ENCODE results near the gene SRPK2. TPM values are rescaled to one million over a fixed set of nuclear protein-coding genes. Genes with fewer than 3 reads are reported as not detected.
A peak's percentile ranks its signal among the peaks of the same experiment; 100 is the strongest.
"Not testable (repeated sequence)": the region's sequence is repeated elsewhere in the genome, so short reads cannot be mapped to it uniquely, and the experiment has no call there.

SRPK2 gene
- total and polyA plus RNA-seq, 9 donors = 28.4 to 45.1 (median 34.8) TPM

DNA sequence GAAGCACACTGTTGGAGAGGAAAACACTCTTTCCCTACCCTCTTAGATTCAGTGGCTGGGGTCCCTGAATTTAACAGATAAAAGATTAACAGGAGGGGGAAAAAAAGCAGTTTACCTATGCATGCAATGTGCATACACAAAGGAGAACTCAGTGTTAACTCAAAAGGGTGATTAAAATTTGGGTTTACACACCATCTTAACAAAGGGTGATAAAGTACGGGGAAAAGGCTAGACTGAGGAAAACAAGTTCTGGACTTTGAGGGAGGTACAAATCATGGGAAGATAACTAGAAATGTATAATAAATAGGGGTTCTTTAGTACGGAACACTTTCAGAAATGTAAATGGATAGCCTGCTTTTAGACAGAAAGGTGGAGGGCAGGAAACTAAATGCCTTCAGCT, 83.1 kb downstream of the SRPK2 start:
- H3K9me3 ChIP-seq (replicated peaks; ENCODE audit: control insufficient read depth, low read depth, low read length) = peaks cover 2% of the 10 kb centered on the region
- no peak for DNase-seq
- H3K27ac ChIP-seq (ENCODE audit: low read length) = no peak overlapping the region
- no peaks in the 10 kb centered on the region for H3K36me3 ChIP-seq (ENCODE audit: control insufficient read depth, insufficient read depth, low read length)
- no CpG with 5 or more reads among the region's 2 CpGs for WGBS (ENCODE audit: insufficient coverage)
- H3K4me1 ChIP-seq (ENCODE audit: control insufficient read depth, insufficient read depth, low read length) = peaks cover 3% of the 10 kb centered on the region
- H3K4me3 ChIP-seq (ENCODE audit: low read length) = no peak overlapping the region
- no peaks in the 10 kb centered on the region for H3K27me3 ChIP-seq (ENCODE audit: control insufficient read depth, insufficient read depth, low read length)

GRCh38 chr7:105304040-105304895, 84.5 kb downstream of the SRPK2 start:
- Histone ChIP-seq H3K27me3 (ENCODE audit: control insufficient read depth, insufficient read depth, low read length) (no peaks in the 10 kb centered on the region), H3K27ac (ENCODE audit: low read length) (no peak overlapping the region), H3K9me3 (replicated peaks; ENCODE audit: control insufficient read depth, low read depth, low read length) (peaks cover 2% of the 10 kb centered on the region), H3K4me3 (ENCODE audit: low read length) (no peak overlapping the region), H3K36me3 (ENCODE audit: control insufficient read depth, insufficient read depth, low read length) (no peaks in the 10 kb centered on the region), H3K4me1 (ENCODE audit: control insufficient read depth, insufficient read depth, low read length) (no peaks in the 10 kb centered on the region)
- DNase-seq = no peak
- WGBS (ENCODE audit: insufficient coverage) = 67% methylated on average over 2 of the region's 5 CpGs

DNA sequence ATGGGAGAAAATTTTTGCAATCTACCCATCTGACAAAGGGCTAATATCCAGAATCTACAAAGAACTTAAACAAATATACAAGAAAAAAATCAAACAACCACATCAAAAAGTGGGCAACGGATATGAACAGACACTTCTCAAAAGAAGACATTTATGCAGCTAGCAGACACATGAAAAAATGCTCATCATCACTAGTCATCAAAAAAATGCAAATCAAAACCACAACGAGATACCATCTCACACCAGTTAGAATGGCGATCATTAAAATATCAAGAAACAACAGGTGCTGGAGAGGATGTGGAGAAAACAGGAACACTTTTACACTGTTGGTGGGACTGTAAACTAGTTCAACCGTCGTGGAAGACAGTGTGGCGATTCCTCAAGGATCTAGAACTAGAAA, 88.1 kb downstream of the SRPK2 start:
- H3K9me3 ChIP-seq (replicated peaks; ENCODE audit: control insufficient read depth, low read depth, low read length); H3K27me3 ChIP-seq (ENCODE audit: control insufficient read depth, insufficient read depth, low read length); H3K36me3 ChIP-seq (ENCODE audit: control insufficient read depth, insufficient read depth, low read length); H3K27ac ChIP-seq (ENCODE audit: low read length); H3K4me1 ChIP-seq (ENCODE audit: control insufficient read depth, insufficient read depth, low read length); H3K4me3 ChIP-seq (ENCODE audit: low read length); DNase-seq: not testable (repeated sequence)
- WGBS (ENCODE audit: insufficient coverage) = no CpG with 5 or more reads among the region's 6 CpGs

DNA sequence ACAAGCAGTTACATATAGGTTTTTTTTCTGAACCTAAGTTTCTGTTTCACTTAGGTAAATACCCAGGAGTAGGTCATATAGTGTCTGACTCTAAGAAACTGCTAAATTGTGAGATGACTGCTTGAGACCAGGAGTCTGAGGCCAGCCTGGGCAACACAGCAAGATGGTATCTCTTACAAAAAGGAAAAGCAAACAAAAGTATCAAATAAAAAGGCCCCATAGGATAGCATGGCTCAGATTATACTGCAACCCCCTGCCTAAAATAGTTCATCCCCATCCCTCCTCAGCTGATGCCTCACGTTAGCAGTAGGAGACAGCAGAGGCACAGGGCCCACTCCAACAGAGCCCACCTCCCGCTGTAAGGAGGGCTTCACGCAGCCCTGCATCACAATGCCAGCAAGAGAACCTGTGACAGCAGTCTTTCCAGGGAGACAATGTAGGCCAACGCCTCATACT, 90.3 kb downstream of the SRPK2 start:
- Histone ChIP-seq H3K36me3 (ENCODE audit: control insufficient read depth, insufficient read depth, low read length) (no peaks in the 10 kb centered on the region), H3K9me3 (replicated peaks; ENCODE audit: control insufficient read depth, low read depth, low read length) (peaks cover 2% of the 10 kb centered on the region), H3K4me3 (ENCODE audit: low read length) (no peak overlapping the region), H3K4me1 (ENCODE audit: control insufficient read depth, insufficient read depth, low read length) (no peaks in the 10 kb centered on the region), H3K27me3 (ENCODE audit: control insufficient read depth, insufficient read depth, low read length) (no peaks in the 10 kb centered on the region), H3K27ac (ENCODE audit: low read length) (no peak overlapping the region)
- DNase-seq = no peak
- 84% methylated on average over 4 of the region's 4 CpGs for WGBS (ENCODE audit: insufficient coverage)

- DNase-seq = no peak
- Histone ChIP-seq H3K36me3 (ENCODE audit: control insufficient read depth, insufficient read depth, low read length) (no peaks in the 10 kb centered on the region), H3K27me3 (ENCODE audit: control insufficient read depth, insufficient read depth, low read length) (no peaks in the 10 kb centered on the region), H3K27ac (ENCODE audit: low read length) (no peak overlapping the region), H3K9me3 (replicated peaks; ENCODE audit: control insufficient read depth, low read depth, low read length) (peaks cover 2% of the 10 kb centered on the region), H3K4me3 (ENCODE audit: low read length) (no peak overlapping the region), H3K4me1 (ENCODE audit: control insufficient read depth, insufficient read depth, low read length) (no peaks in the 10 kb centered on the region)
- no CpG with 5 or more reads among the region's 2 CpGs for WGBS (ENCODE audit: insufficient coverage)
These were observed 90.7 kb downstream of the SRPK2 start for GRCh38 chr7:105297985-105298384.

GRCh38 chr7:105297309-105297708, 91.4 kb downstream of the SRPK2 start:
- Histone ChIP-seq H3K9me3 (replicated peaks; ENCODE audit: control insufficient read depth, low read depth, low read length) (no peaks in the 10 kb centered on the region), H3K27me3 (ENCODE audit: control insufficient read depth, insufficient read depth, low read length) (no peaks in the 10 kb centered on the region), H3K36me3 (ENCODE audit: control insufficient read depth, insufficient read depth, low read length) (no peaks in the 10 kb centered on the region), H3K27ac (ENCODE audit: low read length) (no peak overlapping the region), H3K4me3 (ENCODE audit: low read length) (no peak overlapping the region), H3K4me1 (ENCODE audit: control insufficient read depth, insufficient read depth, low read length) (no peaks in the 10 kb centered on the region)
- WGBS (ENCODE audit: insufficient coverage) = 93% methylated on average over 3 of the region's 5 CpGs
- DNase-seq = no peak

- Histone ChIP-seq H3K4me1 (ENCODE audit: control insufficient read depth, insufficient read depth, low read length) (no peaks in the 10 kb centered on the region), H3K9me3 (replicated peaks; ENCODE audit: control insufficient read depth, low read depth, low read length) (no peaks in the 10 kb centered on the region), H3K36me3 (ENCODE audit: control insufficient read depth, insufficient read depth, low read length) (no peaks in the 10 kb centered on the region), H3K4me3 (ENCODE audit: low read length) (no peak overlapping the region), H3K27ac (ENCODE audit: low read length) (peak overlapping the region; percentile 10), H3K27me3 (ENCODE audit: control insufficient read depth, insufficient read depth, low read length) (no peaks in the 10 kb centered on the region)
- no peak for DNase-seq
These were observed 92.2 kb downstream of the SRPK2 start for GRCh38 chr7:105296491-105296890.

DNA sequence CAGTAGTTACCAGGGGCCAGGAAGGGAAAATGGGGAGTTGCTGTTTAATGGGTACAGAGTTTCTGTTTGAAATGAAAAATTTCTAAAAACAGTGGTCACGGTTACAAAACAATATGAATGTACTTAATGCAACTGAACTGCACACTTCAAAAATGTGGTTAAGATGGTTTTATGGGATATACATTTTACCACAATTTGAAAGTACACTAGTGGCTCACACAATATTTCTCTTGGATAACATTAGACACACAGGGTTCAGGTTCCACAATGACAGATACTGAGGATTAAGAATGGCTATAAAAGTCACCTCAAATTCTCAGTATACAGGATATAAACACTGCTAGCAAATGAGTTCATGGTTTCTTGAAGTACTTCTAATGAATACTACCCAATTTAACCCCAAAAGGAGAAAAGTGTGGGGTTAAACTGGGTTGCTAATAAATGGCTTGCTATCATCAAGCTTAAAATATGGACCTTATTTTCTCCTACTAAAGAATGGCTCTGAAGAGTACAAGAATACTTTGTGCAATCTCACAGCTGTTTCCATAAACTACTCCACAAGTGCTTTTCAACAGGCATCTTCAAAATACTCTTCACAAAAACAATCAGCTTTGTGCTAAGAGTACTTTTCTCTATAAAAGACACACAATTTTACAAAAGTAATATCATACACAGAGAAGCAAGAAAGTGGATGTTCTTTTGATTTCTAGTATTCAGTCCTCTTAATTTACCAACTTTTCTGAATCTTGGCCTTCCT, 92.9 kb downstream of the SRPK2 start:
- H3K27me3 ChIP-seq (ENCODE audit: control insufficient read depth, insufficient read depth, low read length) = no peaks in the 10 kb centered on the region
- no peak overlapping the region for H3K27ac ChIP-seq (ENCODE audit: low read length)
- H3K4me1 ChIP-seq (ENCODE audit: control insufficient read depth, insufficient read depth, low read length) = no peaks in the 10 kb centered on the region
- WGBS (ENCODE audit: insufficient coverage) = no CpG with 5 or more reads among the region's 1 CpG
- DNase-seq = peak; percentile 10
- H3K36me3 ChIP-seq (ENCODE audit: control insufficient read depth, insufficient read depth, low read length) = no peaks in the 10 kb centered on the region
- no peak overlapping the region for H3K4me3 ChIP-seq (ENCODE audit: low read length)
- H3K9me3 ChIP-seq (replicated peaks; ENCODE audit: control insufficient read depth, low read depth, low read length) = no peaks in the 10 kb centered on the region

DNA sequence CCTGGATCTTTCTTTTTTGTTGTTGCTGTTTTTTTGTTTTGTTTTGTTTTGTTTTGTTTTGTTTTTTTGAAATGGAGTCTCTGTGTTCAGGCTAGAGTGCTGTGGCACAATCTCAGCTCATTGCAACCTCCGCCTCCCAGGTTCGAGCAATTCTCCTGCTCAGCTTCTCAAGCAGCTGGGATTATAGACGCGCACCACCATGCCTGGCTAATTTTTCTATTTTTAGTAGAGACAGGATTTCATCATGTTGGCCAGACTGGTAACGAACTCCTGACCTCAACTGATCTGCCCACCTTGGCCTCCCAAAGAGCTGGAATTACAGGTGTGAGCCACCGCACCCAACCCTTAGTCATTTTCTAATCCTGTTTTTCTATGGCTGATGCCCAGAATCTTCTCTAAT, 94.2 kb downstream of the SRPK2 start:
- not testable (repeated sequence) for H3K27me3 ChIP-seq (ENCODE audit: control insufficient read depth, insufficient read depth, low read length); H3K4me1 ChIP-seq (ENCODE audit: control insufficient read depth, insufficient read depth, low read length); DNase-seq; H3K27ac ChIP-seq (ENCODE audit: low read length); H3K4me3 ChIP-seq (ENCODE audit: low read length); H3K36me3 ChIP-seq (ENCODE audit: control insufficient read depth, insufficient read depth, low read length); H3K9me3 ChIP-seq (replicated peaks; ENCODE audit: control insufficient read depth, low read depth, low read length)
- 92% methylated on average over 4 of the region's 6 CpGs for WGBS (ENCODE audit: insufficient coverage)

DNA sequence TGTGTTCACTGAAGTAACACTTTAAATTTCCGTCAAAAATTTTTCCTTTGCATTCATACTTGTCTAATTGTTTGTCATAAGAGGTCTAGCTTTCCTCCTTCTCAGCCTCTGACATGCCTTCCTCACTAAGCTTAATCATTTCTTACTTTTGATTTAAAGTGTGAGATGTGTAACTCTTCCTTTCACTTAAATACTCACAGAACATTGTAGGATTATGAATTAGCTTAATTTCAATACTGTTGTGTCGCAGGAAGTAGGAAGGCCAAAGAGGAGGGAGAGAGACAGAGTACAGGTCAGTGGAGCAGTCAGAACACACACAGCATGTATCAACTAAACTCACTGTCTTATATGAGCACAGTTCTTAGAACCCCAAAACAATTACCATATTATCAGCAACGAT, 99.0 kb downstream of the SRPK2 start:
- H3K27ac ChIP-seq (ENCODE audit: low read length) = no peak overlapping the region
- H3K27me3 ChIP-seq (ENCODE audit: control insufficient read depth, insufficient read depth, low read length) = no peaks in the 10 kb centered on the region
- no peak overlapping the region for H3K4me3 ChIP-seq (ENCODE audit: low read length)
- no CpG with 5 or more reads among the region's 3 CpGs for WGBS (ENCODE audit: insufficient coverage)
- no peak for DNase-seq
- H3K9me3 ChIP-seq (replicated peaks; ENCODE audit: control insufficient read depth, low read depth, low read length) = no peaks in the 10 kb centered on the region
- no peaks in the 10 kb centered on the region for H3K36me3 ChIP-seq (ENCODE audit: control insufficient read depth, insufficient read depth, low read length)
- H3K4me1 ChIP-seq (ENCODE audit: control insufficient read depth, insufficient read depth, low read length) = no peaks in the 10 kb centered on the region

All from muscle of leg (tissue), 11 donors.